NT2/D1 (cell line): ENCODE measurements around the gene OVAAL.

Experiments used
- DNase-seq: peaks from one replicate; pipeline ENCODE4 v3.0.0-alpha.2; 2011; ENCODE audit warnings: low read depth, low spot score
- H3K27me3 ChIP-seq: 2 replicates; pipeline ENCODE4 v1.6.0; 2011; ENCODE audit warnings: mild to moderate bottlenecking; ENCODE audit not compliant: insufficient read length, insufficient read depth
- H3K36me3 ChIP-seq: 2 replicates; pipeline ENCODE4 v1.6.1; 2011; ENCODE audit warnings: mild to moderate bottlenecking, low read length, mixed read lengths; ENCODE audit not compliant: insufficient read depth, insufficient read length
- H3K4me1 ChIP-seq: 2 replicates; pipeline ENCODE4 v1.5.1; 2011; ENCODE audit not compliant: insufficient read depth, insufficient read length
- H3K4me3 ChIP-seq: 2 replicates; pipeline ENCODE4 v1.5.1; 2011; ENCODE audit warnings: low read depth; ENCODE audit not compliant: insufficient read length
- H3K9ac ChIP-seq: 2 replicates; pipeline ENCODE4 v1.6.0; 2011; ENCODE audit warnings: low read depth; ENCODE audit not compliant: insufficient read length
- H3K9me3 ChIP-seq: 2 replicates; pipeline ENCODE4 v1.5.1; 2011; ENCODE audit warnings: mild to moderate bottlenecking, low read length; ENCODE audit not compliant: insufficient read depth
- SUZ12 ChIP-seq: IDR thresholded peaks from 2 replicates; pipeline ENCODE4 v1.6.1; 2011; ENCODE audit not compliant: insufficient read length, insufficient read depth; ENCODE audit errors: extremely low read depth
- YY1 ChIP-seq: IDR thresholded peaks from 2 replicates; pipeline ENCODE4 v1.6.1; 2011; ENCODE audit not compliant: insufficient read length, insufficient read depth
- ZNF274 ChIP-seq: IDR thresholded peaks from 2 replicates; pipeline ENCODE4 v1.6.1; 2011; ENCODE audit warnings: mild to moderate bottlenecking, low read depth, low read length

OVAAL gene

DNA sequence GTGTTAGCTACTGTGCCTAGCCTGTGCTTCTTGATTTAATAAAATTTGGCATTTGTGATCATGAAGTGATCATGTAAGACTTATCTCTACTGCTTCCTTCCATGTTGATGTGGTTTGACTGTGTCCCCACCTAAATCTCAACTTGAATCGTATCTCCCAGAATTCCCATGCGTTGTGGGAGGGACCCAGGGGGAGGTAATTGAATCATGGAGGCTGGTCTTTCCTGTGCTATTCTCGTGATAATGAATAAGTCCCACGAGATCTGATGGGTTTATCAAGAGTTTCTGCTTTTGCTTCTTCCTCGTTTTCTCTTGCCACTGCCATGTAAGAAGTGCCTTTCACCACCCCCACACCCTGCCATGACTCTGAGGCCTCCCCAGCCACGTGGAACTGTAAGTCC lies at the start of gene OVAAL:
Gene OVAAL, plus strand, starts transcription at position 301 of the 400 bp plus-strand sequence.
- Histone ChIP-seq H3K9me3 (no peaks in the 10 kb centered on the region), H3K4me3 (no peak within 1 kb of the TSS), H3K36me3 (no peaks in the 10 kb centered on the region), H3K4me1 (no peaks in the 10 kb centered on the region), H3K27me3 (no peaks in the 10 kb centered on the region), H3K9ac (no peak within 1 kb of the TSS)
- no peak for DNase-seq
- TF ChIP-seq YY1 (no peak), ZNF274 (no peak), SUZ12 (no peak)

- no peak overlapping the region for H3K4me3 ChIP-seq
- no peaks in the 10 kb centered on the region for H3K27me3 ChIP-seq
- DNase-seq: no peak
- H3K36me3 ChIP-seq: no peaks in the 10 kb centered on the region
- no peaks in the 10 kb centered on the region for H3K4me1 ChIP-seq
- peaks cover 35% of the 10 kb centered on the region for H3K9me3 ChIP-seq
- TF ChIP-seq SUZ12 (no peak), YY1 (no peak), ZNF274 (no peak)
- H3K9ac ChIP-seq: no peak overlapping the region
Observed at GRCh38 chr1:180510882-180511281, 47.9 kb upstream of the OVAAL start.

- no peaks in the 10 kb centered on the region for H3K36me3 ChIP-seq
- H3K4me1 ChIP-seq: no peaks in the 10 kb centered on the region
- no peaks in the 10 kb centered on the region for H3K27me3 ChIP-seq
- no peak overlapping the region for H3K4me3 ChIP-seq
- no peak for TF ChIP-seq YY1
- no peak for TF ChIP-seq SUZ12
- no peak for TF ChIP-seq ZNF274
- no peak for DNase-seq
- H3K9ac ChIP-seq: no peak overlapping the region
- H3K9me3 ChIP-seq: peaks cover 17% of the 10 kb centered on the region
Observed at GRCh38 chr1:180513531-180513930, 45.2 kb upstream of the OVAAL start.

DNA sequence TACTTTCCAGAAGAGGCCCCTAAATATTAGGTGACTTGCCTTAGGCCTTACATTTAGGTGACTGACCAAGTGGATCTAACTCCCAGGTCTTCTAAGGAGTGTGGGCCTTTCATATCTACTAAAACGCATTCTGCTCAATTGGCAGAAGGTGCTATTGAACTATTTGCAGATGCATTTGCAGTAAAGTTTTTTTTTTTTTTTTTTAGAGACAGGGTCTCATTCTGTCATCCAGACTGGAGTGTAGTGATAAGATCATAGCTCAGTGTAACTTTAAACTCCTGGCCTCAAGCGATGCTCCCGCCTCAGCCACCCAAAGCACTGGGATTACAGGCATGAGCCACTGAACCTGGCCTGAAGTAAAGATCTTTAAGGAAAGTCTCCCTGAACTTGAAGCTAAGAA lies 43.4 kb upstream of the OVAAL start:
- no peak overlapping the region for H3K9ac ChIP-seq
- DNase-seq: no peak
- H3K27me3 ChIP-seq: no peaks in the 10 kb centered on the region
- H3K4me1 ChIP-seq: no peaks in the 10 kb centered on the region
- 0 out of 2 replicates have a peak, but pooled peaks cover 2% of the 10 kb centered on the region for H3K9me3 ChIP-seq
- no peaks in the 10 kb centered on the region for H3K36me3 ChIP-seq
- TF ChIP-seq ZNF274 (no peak), YY1 (no peak), SUZ12 (no peak)
- H3K4me3 ChIP-seq: no peak overlapping the region

DNA sequence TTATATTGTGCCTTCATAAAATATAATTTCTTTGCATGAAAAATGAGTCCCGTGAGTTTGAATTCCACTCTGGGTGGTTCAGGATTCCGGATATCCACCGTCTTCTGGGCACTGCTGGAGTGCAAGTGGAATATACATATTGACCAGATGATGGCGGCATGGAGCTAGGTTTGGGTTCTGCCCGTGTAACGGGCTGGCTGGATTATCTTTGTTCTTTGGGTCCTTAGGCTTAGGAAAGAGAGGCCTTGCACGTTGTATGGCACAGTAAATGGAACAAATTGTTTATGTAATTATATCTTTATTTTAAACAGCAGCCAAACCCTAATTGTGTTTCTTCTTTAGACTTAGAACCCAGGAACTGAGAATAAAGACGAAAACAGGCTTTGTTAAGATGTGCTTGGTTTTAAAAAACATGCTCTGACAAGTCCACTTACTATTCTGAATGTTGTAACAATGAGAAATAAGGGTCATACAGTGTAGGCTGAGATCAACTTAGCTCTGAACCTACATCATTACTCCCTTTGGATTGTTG lies 42.8 kb upstream of the OVAAL start:
- DNase-seq: peak; percentile 89
- no peak overlapping the region for H3K9ac ChIP-seq

GRCh38 chr1:180519846-180520245 lies 38.9 kb upstream of the OVAAL start:
- Histone ChIP-seq H3K4me3 (no peak overlapping the region), H3K4me1 (no peaks in the 10 kb centered on the region), H3K27me3 (no peaks in the 10 kb centered on the region), H3K36me3 (no peaks in the 10 kb centered on the region), H3K9me3 (no peaks in the 10 kb centered on the region), H3K9ac (peak overlapping the region; percentile 34)
- DNase-seq: no peak
- TF ChIP-seq YY1 (no peak), ZNF274 (no peak), SUZ12 (no peak)

More for the DNA sequence above, 42.8 kb upstream of the OVAAL start:
- no peak overlapping the region for H3K4me3 ChIP-seq
- no peaks in the 10 kb centered on the region for H3K9me3 ChIP-seq
- H3K36me3 ChIP-seq: no peaks in the 10 kb centered on the region
- H3K27me3 ChIP-seq: no peaks in the 10 kb centered on the region
- no peaks in the 10 kb centered on the region for H3K4me1 ChIP-seq
- TF ChIP-seq YY1 (no peak), ZNF274 (no peak), SUZ12 (no peak)

DNA sequence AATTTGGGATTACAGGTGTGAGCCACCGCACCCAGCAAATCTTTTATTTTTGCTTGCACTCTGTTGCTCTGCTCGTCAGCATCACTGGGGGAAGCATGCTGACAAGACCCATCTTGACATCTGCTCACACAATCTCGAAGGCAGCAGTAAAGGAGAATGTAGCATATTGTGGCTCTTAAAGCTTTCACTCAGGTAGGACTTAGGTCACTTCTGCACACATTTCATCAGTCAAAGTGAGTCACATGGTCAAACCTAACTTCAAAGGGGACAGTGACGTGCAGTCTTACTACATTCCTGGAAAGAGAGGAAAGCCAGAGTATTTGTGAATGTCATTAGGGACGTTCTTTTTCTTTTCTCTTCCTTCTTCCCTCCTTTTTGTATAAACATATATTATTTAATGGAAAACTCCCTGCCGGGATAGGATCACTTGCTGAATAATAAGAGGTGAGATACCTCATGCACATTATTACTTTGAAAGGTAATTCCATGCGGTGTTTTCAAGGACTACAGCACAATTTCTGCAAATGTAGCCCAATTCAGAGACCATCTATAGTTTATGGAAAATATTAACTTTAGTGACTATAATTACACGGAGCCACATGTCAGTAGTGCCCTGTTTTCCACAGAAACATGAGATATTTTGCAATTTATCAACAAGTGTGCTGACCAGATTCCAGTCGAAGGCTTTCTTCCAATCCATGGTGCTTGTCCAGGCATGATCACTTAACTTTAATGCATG lies 37.1 kb upstream of the OVAAL start:
- Histone ChIP-seq H3K4me1 (peaks cover 3% of the 10 kb centered on the region), H3K9ac (no peak overlapping the region), H3K27me3 (no peaks in the 10 kb centered on the region), H3K4me3 (no peak overlapping the region), H3K36me3 (no peaks in the 10 kb centered on the region), H3K9me3 (no peaks in the 10 kb centered on the region)
- no peak for TF ChIP-seq ZNF274
- no peak for TF ChIP-seq YY1
- no peak for DNase-seq
